HEK293 (cell line): ENCODE results near the gene NACA2.

ENCODE experiments used
- CTCF ChIP-seq: fragments of 450-650 bp; formaldehyde crosslinking; IDR thresholded peaks from 2 replicates; pipeline ENCODE4 v1.5.1; 2016; ENCODE audit warnings: missing biosample characterization, missing genetic modification characterization
- KLF1 ChIP-seq: fragments of 450-650 bp; formaldehyde crosslinking; IDR thresholded peaks from 2 replicates; pipeline ENCODE4 v1.5.1; 2016; ENCODE audit warnings: missing biosample characterization, missing genetic modification characterization
- SCRT2 ChIP-seq: fragments of 450-650 bp; formaldehyde crosslinking; IDR thresholded peaks from 2 replicates; pipeline ENCODE4 v1.5.1; 2016; ENCODE audit warnings: missing biosample characterization, missing genetic modification characterization
- TRIM28 ChIP-seq: IDR thresholded peaks from 2 replicates; pipeline ENCODE4 v1.6.1; 2011; ENCODE audit warnings: low read length, control low read depth, borderline replicate concordance
- ZFP37 ChIP-seq: fragments of 450-650 bp; formaldehyde crosslinking; IDR thresholded peaks from 2 replicates; pipeline ENCODE4 v1.5.1; 2016; ENCODE audit warnings: missing biosample characterization, missing genetic modification characterization
- ZNF202 ChIP-seq: fragments of 450-650 bp; formaldehyde crosslinking; IDR thresholded peaks from 2 replicates; pipeline ENCODE4 v1.5.1; 2016; ENCODE audit warnings: missing biosample characterization, missing genetic modification characterization, borderline replicate concordance
- ZNF274 ChIP-seq, 2 experiments: fragments of 200-500 bp in 1 of 2; fragments of 450-650 bp in 1 of 2; sonication (Bioruptor generic) in 1 of 2; formaldehyde crosslinking in 1 of 2; IDR thresholded peaks; 2 replicates each; pipeline versions ENCODE4 v1.5.1 to v1.6.1; 2014 to 2016; ENCODE audit warnings: borderline replicate concordance in 1 of 2, inconsistent platforms in 1 of 2, low read length in 1 of 2, missing biosample characterization in 1 of 2, missing genetic modification characterization in 1 of 2
- ZNF521 ChIP-seq: fragments of 450-650 bp; formaldehyde crosslinking; IDR thresholded peaks from 2 replicates; pipeline ENCODE4 v1.5.1; 2017; ENCODE audit warnings: missing biosample characterization, mild to moderate bottlenecking, missing genetic modification characterization
- ZNF529 ChIP-seq: fragments of 450-650 bp; formaldehyde crosslinking; IDR thresholded peaks from 2 replicates; pipeline ENCODE4 v1.5.1; 2017; ENCODE audit warnings: missing genetic modification characterization, missing biosample characterization; ENCODE audit not compliant: insufficient replicate concordance
- ZNF704 ChIP-seq: fragments of 450-650 bp; formaldehyde crosslinking; IDR thresholded peaks from 2 replicates; pipeline ENCODE4 v1.5.1; 2016; ENCODE audit warnings: missing biosample characterization, missing genetic modification characterization
- ZNF785 ChIP-seq: fragments of 450-650 bp; formaldehyde crosslinking; IDR thresholded peaks from 2 replicates; pipeline ENCODE4 v1.5.1; 2016; ENCODE audit warnings: missing biosample characterization, missing genetic modification characterization
- ZNF792 ChIP-seq: fragments of 450-650 bp; formaldehyde crosslinking; IDR thresholded peaks from 2 replicates; pipeline ENCODE4 v1.5.1; 2016; ENCODE audit warnings: missing biosample characterization, missing genetic modification characterization
- TF ChIP-seq, protein P1 (sequence below): fragments of 450-650 bp; formaldehyde crosslinking; IDR thresholded peaks from 2 replicates; pipeline ENCODE4 v1.5.1; 2016; ENCODE audit warnings: missing biosample characterization, missing genetic modification characterization

GRCh38 chr17:61587242-61587641, 3.8 kb downstream of the NACA2 start:
- TF ChIP-seq CTCF (tag by site-specific recombination) (no peak), ZNF274 (IDR thresholded peaks at IDR 0.05; ENCODE audit: low read length) (no peak), ZNF274 (tag by site-specific recombination; IDR thresholded peaks at IDR 0.05; ENCODE audit: borderline replicate concordance) (no peak), ZNF785 (no peak), KLF1 (no peak), ZFP37 (tag by site-specific recombination) (no peak), ZNF704 (tag by site-specific recombination) (no peak), ZNF792 (tag by site-specific recombination) (no peak), SCRT2 (tag by site-specific recombination) (no peak), ZNF202 (tag by site-specific recombination) (no peak), ZNF529 (tag by site-specific recombination) (no peak), TRIM28 (no peak), ZNF521 (tag by site-specific recombination) (no peak)
- TF ChIP-seq, protein P1, sequence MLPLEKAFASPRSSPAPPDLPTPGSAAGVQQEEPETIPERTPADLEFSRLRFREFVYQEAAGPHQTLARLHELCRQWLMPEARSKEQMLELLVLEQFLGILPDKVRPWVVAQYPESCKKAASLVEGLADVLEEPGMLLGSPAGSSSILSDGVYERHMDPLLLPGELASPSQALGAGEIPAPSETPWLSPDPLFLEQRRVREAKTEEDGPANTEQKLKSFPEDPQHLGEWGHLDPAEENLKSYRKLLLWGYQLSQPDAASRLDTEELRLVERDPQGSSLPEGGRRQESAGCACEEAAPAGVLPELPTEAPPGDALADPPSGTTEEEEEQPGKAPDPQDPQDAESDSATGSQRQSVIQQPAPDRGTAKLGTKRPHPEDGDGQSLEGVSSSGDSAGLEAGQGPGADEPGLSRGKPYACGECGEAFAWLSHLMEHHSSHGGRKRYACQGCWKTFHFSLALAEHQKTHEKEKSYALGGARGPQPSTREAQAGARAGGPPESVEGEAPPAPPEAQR, result no peak
